Keratinocyte (primary cell): ENCODE data around the gene LUZP1. TPM values are rescaled to one million over a fixed set of nuclear protein-coding genes. Genes with fewer than 3 reads are reported as not detected.

Experiments
- DNase-seq: peaks from one replicate; pipeline ENCODE4 v3.0.0-alpha.2; 2011; ENCODE audit warnings: low read depth, missing footprints, low spot score
- FAIRE-seq: peaks from 2 replicates; lab custom pipeline; 2011; peaks lifted over from hg19 to GRCh38; lab: Jason Lieb, UNC
- H2AFZ ChIP-seq: 2 replicates; pipeline ENCODE4 v1.6.0; 2012; ENCODE audit warnings: low read length, control low read depth, inconsistent platforms; ENCODE audit not compliant: control insufficient read depth
- H3K27ac ChIP-seq: 2 replicates; pipeline ENCODE4 v1.5.1; 2011; ENCODE audit warnings: low read length; ENCODE audit not compliant: control insufficient read depth, insufficient read depth
- H3K27me3 ChIP-seq: 3 replicates; pipeline ENCODE4 v1.6.0; 2011; ENCODE audit warnings: low read length; ENCODE audit not compliant: control insufficient read depth, insufficient read depth; ENCODE audit errors: extremely low read depth
- H3K36me3 ChIP-seq, 2 experiments: 2 replicates in 1 of 2; 3 replicates in 1 of 2; pipeline ENCODE4 v1.5.1; 2011; ENCODE audit warnings: low read length in 2 of 2, mild to moderate bottlenecking in 1 of 2; ENCODE audit not compliant: control insufficient read depth in 2 of 2, insufficient read depth in 2 of 2; ENCODE audit errors: extremely low read depth in 1 of 2
- H3K4me1 ChIP-seq: 3 replicates; pipeline ENCODE4 v1.5.1; 2011; ENCODE audit warnings: low read length; ENCODE audit not compliant: control insufficient read depth, insufficient read depth; ENCODE audit errors: extremely low read depth
- H3K4me2 ChIP-seq: 3 replicates; pipeline ENCODE4 v1.6.0; 2011; ENCODE audit warnings: low read depth, low read length; ENCODE audit not compliant: control insufficient read depth, insufficient read depth; ENCODE audit errors: extremely low read depth
- H3K4me3 ChIP-seq, 3 experiments: fragments of 200-600 bp in 1 of 3; sonication (generic) in 1 of 3; 2 replicates in 2 of 3; 3 replicates in 1 of 3; pipeline ENCODE4 v1.5.1; 2011 to 2016; ENCODE audit warnings: low read length in 3 of 3, mild to moderate bottlenecking in 3 of 3, control low read depth in 2 of 3, inconsistent platforms in 1 of 3, low read depth in 1 of 3, mixed read lengths in 1 of 3, mixed run types in 1 of 3, moderate library complexity in 1 of 3; ENCODE audit not compliant: control insufficient read depth in 2 of 3, insufficient read depth in 2 of 3; ENCODE audit errors: extremely low read depth in 1 of 3
- H3K79me2 ChIP-seq: 2 replicates; pipeline ENCODE4 v1.6.0; 2012; ENCODE audit warnings: low read length; ENCODE audit not compliant: control insufficient read depth, insufficient read depth
- H3K9ac ChIP-seq: 3 replicates; pipeline ENCODE4 v1.6.0; 2011; ENCODE audit warnings: low read length; ENCODE audit not compliant: control insufficient read depth, insufficient read depth; ENCODE audit errors: extremely low read depth
- H3K9me1 ChIP-seq: 3 replicates; pipeline ENCODE4 v1.6.0; 2011; ENCODE audit warnings: low read length; ENCODE audit not compliant: control insufficient read depth, insufficient read depth; ENCODE audit errors: extremely low read depth
- H3K9me3 ChIP-seq: 2 replicates; pipeline ENCODE4 v1.5.1; 2012; ENCODE audit warnings: low read depth, low read length; ENCODE audit not compliant: control insufficient read depth
- H4K20me1 ChIP-seq: 3 replicates; pipeline ENCODE4 v1.6.0; 2011; ENCODE audit warnings: low read length; ENCODE audit not compliant: control insufficient read depth, insufficient read depth; ENCODE audit errors: extremely low read depth
- CTCF ChIP-seq, 3 experiments: IDR thresholded peaks in 1 of 3; conservative IDR thresholded peaks in 1 of 3; optimal IDR thresholded peaks in 1 of 3; 2 replicates in 2 of 3; 3 replicates in 1 of 3; pipeline versions ENCODE3 to v1.5.1; 2011; ENCODE audit warnings: low read length in 3 of 3, mild to moderate bottlenecking in 3 of 3, moderate library complexity in 2 of 3, control low read depth in 1 of 3, inconsistent platforms in 1 of 3; ENCODE audit not compliant: insufficient read depth in 2 of 3; ENCODE audit errors: extremely low read depth in 1 of 3
- EZH2 ChIP-seq: IDR thresholded peaks from one replicate; pipeline ENCODE4 v1.6.1; 2012; ENCODE audit warnings: inconsistent platforms, mild to moderate bottlenecking, low read length, moderate library complexity
- dilution Hi-C: fragments of 300-500 bp; cut with MboI; formaldehyde crosslinking; loops from one replicate; pipeline ENCODE4 v1.7.0; 2020; ENCODE audit warnings: low sequenced_read_pairs; ENCODE audit not compliant: extremely low pct_ligation_motif_present
- polyA plus RNA-seq, 5 experiments: library from polyadenylated mRNA; depleted of rRNA in 3 of 5; stranded (reverse) in 3 of 5; stranded (forward) in 1 of 5; unstranded in 1 of 5; fragments of >200 nt; gene quantifications; 1 replicate in 1 of 5; 2 replicates in 3 of 5; 3 replicates in 1 of 5; pipeline versions ENCODE4 v1.2.1 to v1.2.3, GENCODE V29; 2011 to 2012; ENCODE audit warnings: missing spikeins in 2 of 5, low read depth in 1 of 5, low replicate concordance in 1 of 5

Gene LUZP1
- polyA plus RNA-seq, 1 donor (not counting 4 experiments of a cell fraction or from before 2014, with no cell fraction given), result 52.5 TPM

DNA sequence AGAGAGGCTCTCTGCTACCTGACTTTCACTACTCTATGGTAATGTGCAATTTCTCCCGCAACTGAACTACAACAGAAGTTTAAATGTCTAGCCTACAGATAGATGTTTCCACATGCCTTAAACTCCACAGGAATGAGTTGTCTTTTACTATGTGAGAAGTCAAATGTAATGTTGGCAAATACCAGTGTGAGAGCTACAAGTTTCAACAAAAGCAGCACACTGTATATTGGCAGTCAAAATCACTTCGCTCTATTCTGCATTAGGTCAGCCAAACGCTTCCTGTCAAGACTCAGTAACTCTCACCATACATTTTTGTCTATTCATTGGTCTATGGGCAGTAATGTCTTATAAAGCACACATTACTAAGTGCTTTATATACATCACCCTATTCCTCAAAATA lies 41.9 kb downstream of the LUZP1 start:
- H3K9me3 ChIP-seq, result no peaks in the 10 kb centered on the region

GRCh38 chr1:23126200-23126599 lies 42.5 kb downstream of the LUZP1 start:
- H4K20me1 ChIP-seq, result no peaks in the 10 kb centered on the region
- no peaks in the 10 kb centered on the region for H3K9me1 ChIP-seq
- peak overlapping the region; percentile 12 to 58 (median 34) for H3K4me3 ChIP-seq
- FAIRE-seq (no peak), DNase-seq (no peak)
- no peaks in the 10 kb centered on the region for H3K27me3 ChIP-seq
- H2AFZ ChIP-seq, result no peak overlapping the region
- peak overlapping the region; percentile 82 for H3K27ac ChIP-seq
- H3K9ac ChIP-seq, result peak overlapping the region; percentile 41
- no peaks in the 10 kb centered on the region for H3K9me3 ChIP-seq
- peaks cover 83% of the 10 kb centered on the region for H3K4me1 ChIP-seq
- H3K4me2 ChIP-seq, result peak overlapping the region; percentile 87
- dilution Hi-C loops, result no loop called here
- peaks cover 0 to 2% of the 10 kb centered on the region in 2 experiments for H3K36me3 ChIP-seq
- peaks cover 73% of the 10 kb centered on the region for H3K79me2 ChIP-seq
- TF ChIP-seq CTCF (optimal IDR thresholded peaks at IDR 0.05 in 1 of 3, IDR thresholded peaks at IDR 0.05 in 1 of 3, conservative IDR thresholded peaks at IDR 0.05 in 1 of 3; ENCODE audit: extremely low read depth in 1 of 3, insufficient read depth in 2 of 3, low read length in 3 of 3), result no peak
- no peak for TF ChIP-seq EZH2

More for the DNA sequence above, 41.9 kb downstream of the LUZP1 start:
- no peaks in the 10 kb centered on the region for H3K9me1 ChIP-seq
- peak overlapping the region; percentile 87 for H3K4me2 ChIP-seq
- H3K27me3 ChIP-seq, result no peaks in the 10 kb centered on the region
- H3K27ac ChIP-seq, result peak overlapping the region; percentile 82
- DNase-seq (no peak), FAIRE-seq (peak; percentile 88)
- H3K36me3 ChIP-seq, result peaks cover 0 to 2% of the 10 kb centered on the region in 2 experiments
- H3K9ac ChIP-seq, result peak overlapping the region; percentile 41
- no peaks in the 10 kb centered on the region for H4K20me1 ChIP-seq
- H3K79me2 ChIP-seq, result peaks cover 72% of the 10 kb centered on the region
- no peak overlapping the region for H2AFZ ChIP-seq
- H3K4me3 ChIP-seq, result peak overlapping the region; percentile 12 to 58 (median 34)
- no peak for TF ChIP-seq EZH2
- no peak for TF ChIP-seq CTCF (optimal IDR thresholded peaks at IDR 0.05 in 1 of 3, IDR thresholded peaks at IDR 0.05 in 1 of 3, conservative IDR thresholded peaks at IDR 0.05 in 1 of 3; ENCODE audit: extremely low read depth in 1 of 3, insufficient read depth in 2 of 3, low read length in 3 of 3)
- dilution Hi-C loops, result no loop called here
- H3K4me1 ChIP-seq, result peaks cover 86% of the 10 kb centered on the region
